MV-4-11 (cell line): ENCODE results near the gene NFRKB.
"Not testable (repeated sequence)": the region's sequence is repeated elsewhere in the genome, so short reads cannot be mapped to it uniquely, and the experiment has no call there.

Experiments
- DNase-seq: peaks from one replicate; lab custom pipeline; 2025; lab: John Stamatoyannopoulos, UW

NFRKB gene

DNA sequence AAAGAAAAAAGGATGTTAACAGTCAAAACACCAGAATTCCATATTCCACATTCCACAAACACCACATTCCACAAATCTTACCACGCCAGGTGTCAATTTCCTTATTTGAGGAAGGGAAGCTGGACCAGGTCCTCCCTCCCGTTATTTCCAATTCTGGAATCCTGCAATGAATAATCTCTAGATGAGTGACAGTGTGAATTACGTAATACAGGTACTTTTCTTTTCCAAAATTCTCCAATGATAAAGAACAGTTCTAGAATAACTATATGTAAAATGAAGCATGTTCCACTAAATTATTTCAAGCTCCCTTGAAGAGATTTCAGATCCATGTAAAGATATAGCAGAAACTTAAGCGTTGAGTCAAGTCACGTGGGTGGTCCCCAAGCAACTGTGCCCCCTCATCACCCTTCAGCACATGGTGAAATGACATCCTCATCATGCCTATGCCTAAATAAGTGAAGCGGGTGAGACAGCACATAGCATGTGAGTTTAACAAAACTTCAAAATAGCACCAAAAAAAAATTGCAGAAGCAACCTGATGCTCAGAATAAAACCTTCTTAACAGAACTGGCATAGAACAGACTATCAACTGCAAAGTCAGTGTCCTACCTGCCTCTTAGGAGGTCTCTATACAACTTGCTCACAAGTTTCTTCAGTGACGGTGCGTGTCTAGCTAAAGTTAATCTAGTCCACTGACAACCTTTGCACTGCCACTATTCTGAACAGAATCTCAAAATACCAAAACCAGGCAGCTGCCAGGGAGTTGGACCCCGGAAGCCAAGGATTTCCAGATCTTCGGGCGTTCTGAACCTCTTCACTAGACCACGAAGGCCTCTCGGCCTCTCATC is 876 bp downstream of the NFRKB start:
- DNase-seq = no peak

DNA sequence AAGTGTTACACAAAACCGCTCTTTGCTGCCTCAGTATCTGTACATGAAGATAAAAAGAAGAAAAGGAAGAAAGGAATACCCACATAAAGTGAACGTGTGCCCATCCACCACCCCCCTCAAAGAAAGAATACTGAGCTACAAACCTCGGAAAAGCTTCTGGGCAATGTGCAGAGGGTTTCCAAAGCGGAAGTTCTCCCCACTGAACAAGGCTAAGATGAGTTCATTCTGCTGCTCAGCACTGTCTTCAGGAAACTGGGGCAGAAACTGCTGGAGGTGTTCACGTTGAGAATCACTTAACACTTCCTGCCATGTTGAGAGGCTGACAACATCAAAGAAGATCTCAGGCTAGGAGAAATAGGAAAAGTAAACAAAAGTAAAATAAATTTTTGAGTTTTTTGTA is 6.9 kb downstream of the NFRKB start:
- no peak for DNase-seq

DNA sequence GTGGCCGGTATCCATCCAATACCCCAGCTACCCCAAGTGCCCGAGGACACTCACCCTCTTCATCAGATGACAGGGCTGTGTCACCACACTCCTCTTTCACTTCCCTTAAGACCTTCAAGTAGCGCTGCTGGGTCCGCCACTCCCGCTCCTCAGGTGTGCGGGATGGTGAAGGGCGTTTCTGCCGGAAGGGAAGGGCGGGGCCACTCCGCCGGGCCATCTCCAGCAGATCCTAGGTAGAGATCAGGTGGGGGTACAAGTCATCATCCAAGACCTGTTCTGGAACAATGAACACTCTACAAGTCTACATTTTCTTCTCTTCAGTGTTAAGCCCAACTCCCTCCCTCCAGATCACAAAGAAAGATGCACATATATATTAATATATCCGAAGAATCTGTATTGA is 10.0 kb downstream of the NFRKB start:
- DNase-seq = no peak

DNA sequence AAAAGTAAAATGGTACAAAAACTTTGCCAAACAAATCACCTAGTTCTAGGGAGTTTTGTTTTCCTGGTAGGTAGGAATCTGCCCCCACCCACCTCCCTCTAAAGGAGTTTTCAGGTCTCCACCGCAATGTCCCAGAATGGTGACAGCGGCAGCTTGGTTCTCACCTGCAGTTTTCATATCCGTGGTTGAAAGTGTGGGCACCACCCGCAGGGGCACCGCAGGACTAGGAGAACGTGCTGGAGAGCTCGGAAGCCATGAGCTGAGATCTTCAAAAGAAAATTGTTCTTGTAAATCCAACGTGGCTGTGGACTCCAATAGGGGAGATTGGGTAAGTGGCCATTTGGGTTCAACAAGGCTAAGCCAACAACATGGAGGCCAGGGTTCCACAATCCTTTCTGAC is 10.8 kb downstream of the NFRKB start:
- DNase-seq = no peak

DNA sequence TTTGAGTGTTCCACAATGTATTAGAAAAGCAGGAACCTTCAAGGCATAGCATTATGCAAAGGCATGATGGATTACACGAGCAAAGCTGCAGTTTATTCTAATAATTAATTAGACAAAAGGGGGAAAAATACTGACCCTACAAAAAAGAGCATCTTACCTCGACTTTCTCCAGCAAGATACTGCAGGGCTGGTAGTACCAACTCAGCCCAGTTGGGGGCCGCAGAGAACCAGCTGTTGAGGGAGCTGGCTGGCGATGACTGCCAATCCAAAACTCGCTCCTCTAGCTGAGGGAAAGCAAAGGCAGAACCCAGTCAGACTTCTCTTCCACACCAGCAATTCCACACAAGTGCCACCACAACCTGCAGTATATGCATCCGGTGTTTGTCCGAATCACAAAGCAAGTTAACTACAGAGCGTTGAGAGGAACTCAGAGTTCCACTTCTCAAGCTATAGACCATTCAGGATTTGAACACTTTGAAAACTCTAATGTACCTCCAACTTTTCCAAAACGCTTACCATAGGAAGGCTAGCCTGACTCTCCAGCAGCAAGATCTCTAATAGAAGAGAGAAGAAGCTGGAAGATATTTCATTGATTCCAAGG is 13.7 kb downstream of the NFRKB start:
- DNase-seq = no peak

DNA sequence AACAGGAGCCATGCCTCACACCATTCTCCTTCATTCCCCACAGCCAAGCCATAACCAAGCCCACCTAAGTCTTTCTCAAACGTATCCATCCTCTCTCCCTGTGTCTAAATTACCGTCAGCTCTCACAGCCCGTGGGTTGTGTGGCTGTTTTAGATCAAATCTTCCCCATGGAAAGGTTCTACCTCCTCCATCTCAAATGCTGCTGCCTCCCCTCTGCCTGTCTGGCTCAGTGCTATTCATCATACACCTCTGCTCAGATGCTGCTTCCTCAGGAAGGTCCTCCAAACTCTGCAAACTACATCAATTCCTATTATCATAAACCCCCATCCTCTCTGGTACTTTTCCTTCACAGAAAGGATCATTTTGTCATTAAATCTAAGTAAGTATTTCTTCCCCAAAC is 15.1 kb downstream of the NFRKB start:
- DNase-seq = no peak

DNA sequence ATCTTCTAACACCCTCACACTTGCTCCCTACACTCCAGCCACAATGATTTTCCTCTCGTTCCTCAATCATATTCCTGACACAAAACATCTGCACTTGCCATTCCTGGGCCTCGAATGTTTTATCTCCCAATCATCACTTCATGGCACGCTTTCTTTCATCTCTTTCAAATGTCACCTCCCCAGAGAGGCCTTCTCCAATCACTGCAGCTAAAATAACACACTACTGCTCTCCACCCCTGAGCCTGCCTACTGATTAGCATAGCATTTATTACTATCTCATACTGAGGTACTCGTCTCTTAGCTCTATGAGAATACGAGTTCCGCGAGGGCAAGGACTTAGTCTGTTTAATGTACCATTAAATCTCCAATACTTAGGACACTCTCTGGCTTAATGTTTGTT is 23.5 kb downstream of the NFRKB start:
- DNase-seq = no peak

DNA sequence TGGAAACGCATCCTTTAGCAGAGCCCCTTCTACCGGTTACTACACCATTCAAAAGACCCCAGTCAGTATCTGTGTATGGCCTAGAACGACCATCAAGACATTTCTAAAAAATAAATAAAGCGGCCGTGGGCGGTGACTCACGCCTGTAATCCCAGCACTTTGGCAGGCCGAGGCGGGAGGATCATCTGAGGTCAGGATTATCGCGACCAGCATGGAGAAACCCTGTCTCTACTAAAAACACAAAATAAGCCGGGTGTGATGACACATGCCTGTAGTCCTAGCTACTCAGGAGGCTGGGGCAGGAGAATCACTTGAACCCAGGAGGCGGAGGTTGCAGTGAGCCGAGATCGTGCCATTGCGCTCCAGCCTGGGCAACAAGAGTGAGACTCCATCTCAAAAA is 26.8 kb downstream of the NFRKB start:
- peak; percentile 37 for DNase-seq

DNA sequence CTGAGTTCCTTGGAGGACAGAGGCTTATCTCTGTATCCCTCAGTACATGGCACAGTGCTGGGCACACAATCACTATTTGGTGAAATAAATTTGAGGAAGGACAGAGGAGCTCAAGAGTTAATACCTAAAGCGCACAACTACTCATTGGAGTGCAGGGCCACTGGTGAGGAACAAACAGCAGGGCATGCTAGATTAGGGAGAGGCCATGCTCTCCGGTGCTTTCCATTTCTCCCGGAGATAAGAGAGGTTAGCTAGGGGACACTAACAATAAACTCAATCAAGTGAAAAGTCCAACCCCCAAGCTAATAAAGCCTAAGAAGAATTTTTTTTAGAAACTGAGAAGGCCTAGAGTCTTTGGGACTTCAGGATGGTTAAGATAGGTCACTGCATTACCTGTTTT is 29.1 kb downstream of the NFRKB start:
- no peak for DNase-seq

DNA sequence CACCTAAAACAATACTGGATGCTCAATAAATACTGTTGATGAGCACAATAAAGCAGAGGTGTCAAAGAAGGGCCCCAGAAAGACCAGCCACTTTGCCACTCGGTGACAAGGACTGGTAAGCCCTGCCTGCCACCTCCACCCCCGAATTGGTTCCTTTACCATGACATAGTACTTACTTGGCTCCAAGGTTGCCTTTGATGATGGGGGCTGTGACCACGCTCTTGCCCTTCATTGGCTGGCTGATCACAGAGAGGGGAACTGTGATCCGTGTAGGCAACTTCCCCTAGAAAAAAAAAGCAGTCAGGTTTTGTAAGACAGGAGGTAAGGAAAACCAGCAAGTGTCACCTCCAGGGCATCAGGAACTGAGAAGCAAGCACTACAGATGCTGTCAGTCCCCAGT is 29.7 kb downstream of the NFRKB start:
- DNase-seq = no peak

DNA sequence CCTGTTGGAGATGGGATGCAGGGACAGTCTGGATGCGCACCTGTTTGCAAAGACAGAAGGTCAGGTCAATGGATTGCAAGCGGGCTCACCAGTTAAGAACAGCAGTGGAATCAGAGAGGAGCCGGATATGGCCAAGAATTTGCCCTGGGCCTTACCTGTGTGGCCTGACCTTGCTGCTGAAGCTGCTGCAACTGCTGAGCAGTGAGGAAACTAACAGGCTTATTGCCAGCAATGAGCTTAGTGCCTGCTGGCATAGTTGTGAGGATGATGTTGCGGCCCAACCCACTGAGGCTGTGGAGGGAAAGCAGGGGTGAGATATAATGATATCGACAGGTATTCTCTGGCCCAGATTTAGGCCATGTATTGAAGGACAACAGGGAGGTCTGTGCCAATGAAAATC is 30.6 kb downstream of the NFRKB start:
- DNase-seq = no peak

DNA sequence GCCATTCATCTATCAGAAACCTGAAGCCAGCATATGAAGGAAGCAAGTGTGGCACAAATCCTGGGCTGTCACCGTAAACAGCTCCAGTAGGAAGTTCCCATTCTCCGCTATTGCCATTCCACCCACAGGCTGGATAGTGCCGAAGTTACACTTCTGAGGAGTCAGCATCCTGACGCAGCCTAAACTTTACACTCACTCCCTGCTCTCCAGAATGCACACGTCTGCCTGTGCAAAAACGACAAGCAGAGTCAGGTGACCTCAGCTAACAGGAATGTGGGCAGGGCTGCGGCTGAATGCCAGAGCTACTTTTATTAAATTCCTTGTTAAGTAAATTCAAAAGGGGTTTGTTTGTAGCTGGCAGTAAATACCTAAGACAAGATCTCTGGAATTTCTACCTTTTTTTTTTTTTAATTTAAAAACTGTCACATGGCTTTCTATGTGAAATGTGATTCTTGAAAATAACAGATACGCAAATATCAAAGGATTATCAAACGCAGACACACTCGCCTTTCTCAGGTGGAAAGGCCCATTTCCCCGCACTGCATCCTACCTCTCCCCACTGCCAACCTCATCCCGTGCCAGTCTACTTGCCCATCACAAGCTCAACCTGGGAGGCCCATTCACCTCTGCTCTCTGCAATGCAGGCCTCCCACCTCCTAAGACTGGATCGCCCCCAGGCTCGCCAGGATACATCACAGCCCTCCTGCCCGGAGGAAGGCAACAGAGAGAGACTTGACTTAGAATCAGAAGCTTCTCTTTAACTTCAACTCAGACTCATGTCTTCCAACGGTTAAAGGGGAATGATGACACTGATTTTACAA is 33.5 kb downstream of the NFRKB start:
- DNase-seq = no peak

DNA sequence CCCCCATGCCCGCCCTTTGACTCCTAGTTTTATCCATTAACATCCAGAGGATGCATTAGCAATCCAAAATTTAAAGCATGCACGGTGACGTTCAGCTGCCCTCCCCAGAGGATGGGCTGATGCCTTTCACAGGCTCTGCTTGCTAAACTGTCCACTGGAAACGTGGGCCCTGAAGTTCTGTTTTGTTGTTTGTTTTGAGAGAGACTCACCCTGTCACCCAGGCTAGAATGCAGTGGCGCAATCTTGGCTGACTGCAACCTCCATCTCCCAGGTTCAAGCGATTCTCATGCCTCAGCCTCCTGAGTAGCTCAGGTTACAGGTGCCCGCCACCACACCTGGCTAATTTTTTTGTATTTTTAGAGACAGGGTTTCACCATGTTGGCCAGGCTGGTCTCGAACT is 39.3 kb downstream of the NFRKB start:
- no peak for DNase-seq

DNA sequence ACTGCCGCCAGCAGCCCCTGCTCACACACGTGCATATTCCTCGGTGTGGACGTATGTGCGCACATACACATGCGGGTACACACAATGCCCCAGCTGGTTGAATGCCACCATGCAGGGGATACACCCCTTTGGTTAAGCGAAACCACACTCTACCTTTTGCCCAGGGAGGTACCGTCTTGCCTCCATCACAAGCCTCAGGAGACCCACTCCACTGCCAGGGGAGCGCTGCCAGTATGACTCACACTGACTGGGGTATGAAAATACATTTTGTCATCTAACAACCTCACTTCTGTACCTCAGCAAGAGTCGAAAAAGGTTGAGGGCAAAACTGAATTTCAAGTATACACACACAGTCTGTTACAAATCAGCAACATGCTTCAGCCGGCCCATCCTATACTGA is 40.3 kb downstream of the NFRKB start:
- no peak for DNase-seq

DNA sequence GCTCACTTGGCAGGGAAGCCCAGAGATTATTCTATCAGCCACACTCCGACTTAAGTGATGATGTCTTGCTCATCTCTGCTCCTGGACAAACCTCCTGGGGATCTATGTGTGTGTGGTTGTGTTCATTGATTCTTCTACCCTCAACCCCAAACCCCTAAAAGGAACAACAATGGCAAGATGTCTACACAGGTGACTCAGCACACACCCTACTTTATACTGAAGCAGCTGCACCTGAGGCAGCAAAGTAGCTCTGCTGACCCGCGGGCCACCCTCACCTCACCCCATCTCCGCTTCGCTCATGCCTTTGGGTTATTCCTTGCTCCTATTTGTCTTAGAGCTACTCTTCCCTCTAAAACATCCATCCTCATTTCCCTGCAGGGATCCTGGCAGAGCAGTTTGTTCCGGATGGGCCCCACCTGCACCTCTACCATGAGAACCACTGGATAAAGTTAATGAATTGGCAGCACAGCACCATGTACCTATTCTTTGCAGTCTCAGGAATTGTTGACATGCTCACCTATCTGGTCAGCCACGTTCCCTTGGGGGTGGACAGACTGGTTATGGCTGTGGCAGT is 41.1 kb downstream of the NFRKB start:
- no peak for DNase-seq

DNA sequence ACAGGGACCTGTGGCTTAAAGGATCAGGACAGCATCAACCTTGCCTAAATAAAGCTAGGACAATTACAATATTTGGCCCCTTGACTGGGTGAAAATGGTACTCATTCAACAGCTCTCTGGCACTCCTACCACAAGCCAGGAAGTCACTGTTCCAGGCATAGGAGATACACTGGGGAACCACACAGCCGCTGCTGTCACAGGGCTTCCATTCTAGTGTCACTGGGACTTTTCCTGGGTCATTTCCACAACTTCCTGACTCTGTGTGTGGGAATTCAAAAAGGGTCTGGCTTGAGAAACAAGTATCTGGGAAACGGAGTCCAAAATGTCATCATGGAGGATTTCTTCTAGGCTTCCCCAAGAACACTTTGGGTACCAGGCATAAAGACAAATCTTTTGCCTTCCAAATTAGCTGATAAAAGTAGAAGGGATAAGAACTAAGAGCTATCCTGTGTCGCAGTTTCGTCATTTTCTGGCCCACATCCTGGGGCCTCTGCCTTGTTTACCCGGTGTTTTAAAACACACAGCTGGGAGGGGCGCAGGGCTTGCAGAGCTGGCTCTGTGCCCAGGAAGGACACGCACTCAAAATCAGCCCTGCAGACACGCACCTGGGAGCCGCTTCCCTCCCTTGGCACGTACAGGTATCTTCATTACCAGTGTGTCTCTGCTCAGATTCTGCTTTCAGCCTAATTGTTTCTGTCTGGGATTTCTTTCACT is 41.7 kb downstream of the NFRKB start:
- DNase-seq = peak; percentile 23

DNA sequence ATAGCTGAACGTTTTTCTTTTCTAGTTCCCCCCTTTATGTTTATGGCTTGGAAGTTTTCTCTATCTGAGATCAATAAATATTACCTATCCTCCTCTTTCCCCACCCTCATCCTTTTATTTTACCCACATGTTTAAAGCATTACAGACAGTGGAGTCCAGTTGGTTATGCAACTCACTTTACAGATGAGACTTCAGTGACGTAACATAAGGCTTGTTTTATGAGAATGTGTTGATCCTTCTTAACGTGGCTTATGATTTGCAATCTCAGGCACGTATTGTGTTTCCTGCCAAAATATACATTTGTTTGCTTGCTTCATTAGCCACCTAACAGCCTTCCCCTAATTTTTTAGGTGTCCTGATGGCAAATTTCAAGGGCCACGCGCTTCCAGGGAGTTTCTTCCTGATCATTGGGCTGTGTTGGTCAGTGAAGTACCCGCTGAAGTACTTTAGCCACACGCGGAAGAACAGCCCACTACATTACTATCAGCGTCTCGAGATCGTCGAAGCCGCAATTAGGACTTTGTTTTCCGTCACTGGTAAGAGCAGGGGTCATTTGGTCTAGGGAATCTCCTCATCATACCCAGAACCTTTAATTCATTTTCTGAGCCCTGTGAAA is 43.1 kb downstream of the NFRKB start:
- DNase-seq = peak; percentile 32

DNA sequence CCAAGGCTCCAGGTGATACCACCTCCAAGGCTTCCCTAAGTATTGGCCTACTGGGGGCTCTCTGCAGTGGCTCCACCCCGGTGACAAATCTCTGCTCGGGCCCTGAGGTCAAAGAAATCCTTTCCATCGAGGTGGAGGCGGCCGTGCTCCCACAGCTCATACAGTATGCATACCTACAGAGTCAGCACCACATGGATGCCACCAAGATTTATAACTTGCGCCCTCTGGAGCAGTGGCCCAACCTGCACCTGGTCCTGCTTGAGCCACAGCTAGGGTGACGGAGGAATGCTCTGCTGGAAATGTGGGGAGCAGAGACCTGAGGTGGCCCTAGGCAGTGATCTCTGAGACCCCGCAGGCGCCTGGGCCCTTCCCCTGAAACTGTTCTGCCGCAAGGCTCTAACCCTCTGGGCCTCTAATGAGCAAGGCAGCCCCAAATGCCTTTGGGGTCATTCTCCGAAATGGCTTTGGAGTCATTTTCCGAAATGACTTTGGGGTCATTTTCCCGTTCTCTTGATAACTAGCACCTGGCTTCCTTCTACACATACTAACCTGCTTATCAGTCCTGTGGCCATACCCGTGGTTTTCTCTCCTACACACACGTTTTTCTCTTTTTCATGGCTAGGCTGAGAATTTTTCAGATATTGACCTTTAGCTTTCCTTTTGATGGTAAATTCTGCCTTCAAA is 45.8 kb downstream of the NFRKB start:
- DNase-seq = no peak

DNA sequence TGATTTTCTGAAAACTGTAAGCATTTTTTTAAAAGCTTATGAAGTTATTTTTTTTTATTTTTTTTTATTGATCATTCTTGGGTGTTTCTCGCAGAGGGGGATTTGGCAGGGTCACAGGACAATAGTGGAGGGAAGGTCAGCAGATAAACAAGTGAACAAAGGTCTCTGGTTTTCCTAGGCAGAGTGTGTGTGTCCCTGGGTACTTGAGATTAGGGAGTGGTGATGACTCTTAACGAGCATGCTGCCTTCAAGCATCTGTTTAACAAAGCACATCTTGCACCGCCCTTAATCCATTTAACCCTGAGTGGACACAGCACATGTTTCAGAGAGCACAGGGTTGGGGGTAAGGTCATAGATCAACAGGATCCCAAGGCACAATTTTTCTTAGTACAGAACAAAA is 48.0 kb downstream of the NFRKB start:
- not testable (repeated sequence) for DNase-seq

DNA sequence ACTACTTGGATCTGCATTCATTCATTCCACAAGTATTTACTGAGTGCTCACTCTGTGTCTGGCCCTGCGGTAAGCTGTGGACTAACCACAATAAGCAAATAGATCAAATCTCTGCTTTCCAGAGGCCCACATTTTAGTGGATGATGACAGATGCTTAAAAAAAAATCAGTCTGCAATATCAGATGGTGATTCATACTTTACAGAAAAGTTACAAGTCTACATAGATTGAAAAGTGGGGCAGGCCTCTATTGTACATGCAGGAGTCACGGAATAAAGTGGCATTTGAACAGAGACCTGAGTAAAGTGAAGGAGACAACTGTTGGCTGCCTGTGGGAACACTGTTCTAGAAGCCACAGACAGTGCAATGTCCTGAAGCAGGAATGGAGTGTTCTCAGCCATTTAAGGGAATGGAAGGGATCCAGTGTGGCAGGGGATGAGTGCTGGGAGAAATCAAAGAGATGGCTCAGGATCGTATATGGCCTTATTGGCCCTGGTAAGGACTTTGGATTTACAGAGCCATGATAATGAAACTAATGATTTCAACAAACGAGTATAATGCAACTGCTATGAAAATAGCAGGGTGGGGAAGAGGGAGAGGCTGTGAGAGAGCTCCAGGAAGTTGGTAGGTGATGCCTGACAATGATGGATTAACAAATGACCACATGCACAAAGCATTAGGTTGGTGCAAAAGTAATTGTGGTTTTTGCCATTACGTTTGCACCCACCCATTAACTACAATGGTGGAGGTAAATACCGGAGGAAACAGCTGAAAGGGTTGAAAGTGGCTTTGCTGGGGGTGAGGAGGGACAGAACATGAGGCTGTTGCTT is 48.7 kb downstream of the NFRKB start:
- DNase-seq = peak; percentile 60
